ENCODE measurements around the gene TSEN2.

TSEN2 gene

GRCh38 chr3:12461097-12461649 is 23.1 kb upstream of the TSEN2 start:
- Histone ChIP-seq H3K27me3 (no peaks in the 10 kb centered on the region), H3K4me3 (no peak overlapping the region), H3K9me3 (no peaks in the 10 kb centered on the region), H3K36me3 (no peaks in the 10 kb centered on the region), H3K4me1 (no peaks in the 10 kb centered on the region), H3K27ac (no peak overlapping the region)
- TF ChIP-seq, protein P1, sequence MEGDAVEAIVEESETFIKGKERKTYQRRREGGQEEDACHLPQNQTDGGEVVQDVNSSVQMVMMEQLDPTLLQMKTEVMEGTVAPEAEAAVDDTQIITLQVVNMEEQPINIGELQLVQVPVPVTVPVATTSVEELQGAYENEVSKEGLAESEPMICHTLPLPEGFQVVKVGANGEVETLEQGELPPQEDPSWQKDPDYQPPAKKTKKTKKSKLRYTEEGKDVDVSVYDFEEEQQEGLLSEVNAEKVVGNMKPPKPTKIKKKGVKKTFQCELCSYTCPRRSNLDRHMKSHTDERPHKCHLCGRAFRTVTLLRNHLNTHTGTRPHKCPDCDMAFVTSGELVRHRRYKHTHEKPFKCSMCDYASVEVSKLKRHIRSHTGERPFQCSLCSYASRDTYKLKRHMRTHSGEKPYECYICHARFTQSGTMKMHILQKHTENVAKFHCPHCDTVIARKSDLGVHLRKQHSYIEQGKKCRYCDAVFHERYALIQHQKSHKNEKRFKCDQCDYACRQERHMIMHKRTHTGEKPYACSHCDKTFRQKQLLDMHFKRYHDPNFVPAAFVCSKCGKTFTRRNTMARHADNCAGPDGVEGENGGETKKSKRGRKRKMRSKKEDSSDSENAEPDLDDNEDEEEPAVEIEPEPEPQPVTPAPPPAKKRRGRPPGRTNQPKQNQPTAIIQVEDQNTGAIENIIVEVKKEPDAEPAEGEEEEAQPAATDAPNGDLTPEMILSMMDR (IDR thresholded peaks at IDR 0.05) = no peak
- DNase-seq = no peak
- intact Hi-C loops (cut with DNase I; ENCODE audit: low total_unique reads) = no loop called here

DNA sequence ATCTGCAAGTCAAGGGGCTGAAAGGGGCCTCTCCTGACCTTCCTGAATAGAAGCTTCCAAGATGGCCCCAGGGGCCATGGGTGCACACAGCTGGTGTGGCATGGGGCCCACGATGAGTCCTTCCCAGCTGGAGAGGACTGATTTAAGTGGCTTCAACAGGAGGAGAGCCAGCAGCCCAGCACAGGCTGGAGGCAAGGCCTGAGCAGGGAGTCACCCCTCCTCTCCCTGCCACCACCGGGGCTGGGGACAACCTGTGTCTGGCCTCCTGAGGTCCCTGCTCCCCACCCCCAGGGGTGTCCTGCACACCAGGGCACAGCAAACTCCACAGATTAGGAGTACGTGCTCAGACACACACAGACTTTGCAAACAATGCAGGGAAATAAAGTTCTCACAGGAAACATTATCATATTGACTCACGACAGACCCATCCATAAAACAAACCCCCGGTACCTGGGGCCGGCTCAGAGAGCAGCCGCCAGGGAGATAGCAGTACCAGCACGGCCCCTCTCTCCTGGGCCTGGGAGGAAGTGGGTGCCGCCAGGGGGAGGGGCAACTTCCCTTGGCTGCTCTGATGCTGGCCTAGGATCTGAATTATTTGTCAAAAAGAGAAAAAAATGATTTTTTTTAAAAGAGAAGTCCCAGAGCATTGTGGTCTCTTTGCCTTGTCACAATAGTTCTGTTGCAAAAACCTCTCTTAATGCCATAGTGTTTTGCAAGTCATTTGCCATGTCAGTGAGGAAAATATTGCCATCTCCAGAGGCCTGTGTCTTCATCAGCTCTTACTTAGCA is 21.9 kb upstream of the TSEN2 start:
- Histone ChIP-seq H3K27ac (no peak overlapping the region), H3K36me3 (no peaks in the 10 kb centered on the region), H3K4me3 (no peak overlapping the region), H3K27me3 (no peaks in the 10 kb centered on the region), H3K4me1 (no peaks in the 10 kb centered on the region), H3K9me3 (no peaks in the 10 kb centered on the region)
- TF ChIP-seq, protein P1 (IDR thresholded peaks at IDR 0.05) = no peak
- intact Hi-C loops (cut with DNase I; ENCODE audit: low total_unique reads) = no loop called here
- DNase-seq = no peak

- H3K4me3 ChIP-seq = no peak overlapping the region
- DNase-seq = no peak
- intact Hi-C loops (cut with DNase I; ENCODE audit: low total_unique reads) = no loop called here
- no peaks in the 10 kb centered on the region for H3K4me1 ChIP-seq
- H3K36me3 ChIP-seq = no peaks in the 10 kb centered on the region
- H3K27ac ChIP-seq = no peak overlapping the region
- TF ChIP-seq, protein P1 (IDR thresholded peaks at IDR 0.05) = no peak
- no peaks in the 10 kb centered on the region for H3K27me3 ChIP-seq
- no peaks in the 10 kb centered on the region for H3K9me3 ChIP-seq
These were observed 20.6 kb upstream of the TSEN2 start for GRCh38 chr3:12463686-12464085.

DNA sequence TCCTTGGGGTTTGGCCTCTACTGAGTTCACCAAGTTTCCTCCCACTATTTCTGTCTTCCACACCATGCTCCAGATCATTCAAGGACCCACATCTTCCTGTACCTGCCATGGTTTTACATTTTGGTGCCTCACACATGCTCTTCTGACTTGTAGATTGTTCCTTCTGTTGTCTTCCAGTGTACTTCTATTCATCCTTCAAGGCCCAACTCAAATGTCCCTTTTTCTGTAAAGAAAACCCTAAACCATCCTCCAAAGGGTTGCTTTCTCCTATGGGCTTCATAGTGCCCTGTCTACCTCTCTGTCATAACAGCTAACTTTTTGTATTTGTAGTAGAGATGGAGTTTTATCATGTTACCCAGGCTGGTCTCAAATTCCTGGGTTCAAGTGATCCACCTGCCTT is 20.1 kb upstream of the TSEN2 start:
- no peaks in the 10 kb centered on the region for H3K4me1 ChIP-seq
- no peak for DNase-seq
- H3K36me3 ChIP-seq = no peaks in the 10 kb centered on the region
- no peak overlapping the region for H3K27ac ChIP-seq
- no peaks in the 10 kb centered on the region for H3K9me3 ChIP-seq
- intact Hi-C loops (cut with DNase I; ENCODE audit: low total_unique reads) = no loop called here
- H3K27me3 ChIP-seq = no peaks in the 10 kb centered on the region
- no peak overlapping the region for H3K4me3 ChIP-seq
- TF ChIP-seq, protein P1 (IDR thresholded peaks at IDR 0.05) = no peak

DNA sequence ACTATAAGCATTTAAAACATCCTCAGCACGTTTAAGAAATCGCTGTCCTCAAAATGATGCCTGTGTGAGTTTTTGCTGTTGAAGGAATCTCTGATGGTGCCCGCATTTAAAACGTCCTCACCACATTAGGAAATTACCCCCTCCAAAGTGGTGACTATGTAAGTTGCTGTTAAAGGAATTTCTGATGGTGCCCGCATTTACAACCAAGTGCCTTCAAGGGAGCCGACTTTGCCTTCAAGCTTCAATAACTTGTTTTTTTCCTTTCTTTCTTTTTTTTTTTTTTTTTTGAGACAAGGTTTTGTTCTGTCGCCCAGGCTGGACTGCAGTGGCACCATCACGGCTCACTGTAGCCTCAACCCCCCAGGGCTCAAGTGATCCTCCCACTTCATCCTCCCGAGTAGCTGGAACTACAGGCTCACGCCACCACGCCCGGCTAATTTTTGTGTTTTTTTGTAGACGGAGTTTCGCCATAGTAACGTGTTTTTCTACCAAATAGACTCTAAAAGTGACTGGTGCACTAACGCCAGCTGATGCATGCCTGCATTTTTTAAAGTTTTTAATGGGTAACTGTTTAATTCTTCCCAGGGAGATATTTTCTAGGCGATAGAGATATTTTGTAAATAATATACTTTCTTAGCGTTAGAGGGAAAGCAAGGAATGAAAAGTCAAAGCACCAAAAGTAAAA is 19.0 kb upstream of the TSEN2 start:
- no peak for DNase-seq
- Histone ChIP-seq H3K9me3 (no peaks in the 10 kb centered on the region), H3K36me3 (no peaks in the 10 kb centered on the region), H3K4me1 (no peaks in the 10 kb centered on the region), H3K4me3 (no peak overlapping the region), H3K27me3 (no peaks in the 10 kb centered on the region), H3K27ac (no peak overlapping the region)
- TF ChIP-seq, protein P1 (IDR thresholded peaks at IDR 0.05) = no peak
- intact Hi-C loops (cut with DNase I; ENCODE audit: low total_unique reads) = no loop called here

Measured in tibial artery (tissue), 4 donors.